Effector CD4-positive, alpha-beta T cell (primary cell): ENCODE results near the gene C14orf132.
"Not testable (repeated sequence)": the region's sequence is repeated elsewhere in the genome, so short reads cannot be mapped to it uniquely, and the experiment has no call there.

ENCODE experiments used
- DNase-seq: peaks from one replicate; pipeline ENCODE4 v3.0.0-alpha.2; 2020

C14orf132 gene

GRCh38 chr14:96060186-96060933 is 21.2 kb downstream of the C14orf132 start:
- DNase-seq = no peak

GRCh38 chr14:96062010-96062409 is 22.8 kb downstream of the C14orf132 start:
- no peak for DNase-seq

GRCh38 chr14:96062506-96062905 is 23.3 kb downstream of the C14orf132 start:
- DNase-seq = no peak

GRCh38 chr14:96064866-96065265 is 25.7 kb downstream of the C14orf132 start:
- DNase-seq = no peak

- DNase-seq = no peak
Observed at GRCh38 chr14:96065661-96066459, 26.7 kb downstream of the C14orf132 start.

GRCh38 chr14:96066976-96067375 is 27.8 kb downstream of the C14orf132 start:
- DNase-seq = no peak

GRCh38 chr14:96067985-96068930 is 29.1 kb downstream of the C14orf132 start:
- DNase-seq = no peak

GRCh38 chr14:96069421-96069820 is 30.3 kb downstream of the C14orf132 start:
- DNase-seq = no peak

GRCh38 chr14:96071561-96071960 is 32.4 kb downstream of the C14orf132 start:
- DNase-seq = no peak

GRCh38 chr14:96072076-96072475 is 32.9 kb downstream of the C14orf132 start:
- DNase-seq = no peak

- no peak for DNase-seq
Observed at GRCh38 chr14:96072746-96073145, 33.6 kb downstream of the C14orf132 start.

GRCh38 chr14:96073260-96074039 is 34.3 kb downstream of the C14orf132 start:
- not testable (repeated sequence) for DNase-seq

- DNase-seq = no peak
Observed at GRCh38 chr14:96077983-96078624, 38.9 kb downstream of the C14orf132 start.

GRCh38 chr14:96078625-96079016 is 39.5 kb downstream of the C14orf132 start:
- DNase-seq = no peak

GRCh38 chr14:96079066-96079465 is 39.9 kb downstream of the C14orf132 start:
- DNase-seq = no peak

GRCh38 chr14:96080571-96080970 is 41.4 kb downstream of the C14orf132 start:
- DNase-seq = no peak

GRCh38 chr14:96081224-96081623 is 42.1 kb downstream of the C14orf132 start:
- DNase-seq = no peak

- DNase-seq = no peak
Observed at GRCh38 chr14:96081767-96082400, 42.7 kb downstream of the C14orf132 start.

GRCh38 chr14:96082420-96083300 is 43.5 kb downstream of the C14orf132 start:
- DNase-seq = no peak
